Astrocyte (in vitro differentiated cells and primary cell): ENCODE results near the gene NSD2.

ENCODE experiments used
- EZH2 ChIP-seq: IDR thresholded peaks from 2 replicates; pipeline ENCODE4 v1.6.1; 2012; ENCODE audit warnings: mild to moderate bottlenecking, low read length, inconsistent platforms; ENCODE audit not compliant: insufficient read depth
- TF ChIP-seq, protein P1 (sequence below): IDR thresholded peaks from 2 replicates; pipeline ENCODE4 v1.5.1; 2011; ENCODE audit warnings: low read depth, mild to moderate bottlenecking, inconsistent platforms, low read length, moderate library complexity; ENCODE audit not compliant: insufficient read depth

DNA sequence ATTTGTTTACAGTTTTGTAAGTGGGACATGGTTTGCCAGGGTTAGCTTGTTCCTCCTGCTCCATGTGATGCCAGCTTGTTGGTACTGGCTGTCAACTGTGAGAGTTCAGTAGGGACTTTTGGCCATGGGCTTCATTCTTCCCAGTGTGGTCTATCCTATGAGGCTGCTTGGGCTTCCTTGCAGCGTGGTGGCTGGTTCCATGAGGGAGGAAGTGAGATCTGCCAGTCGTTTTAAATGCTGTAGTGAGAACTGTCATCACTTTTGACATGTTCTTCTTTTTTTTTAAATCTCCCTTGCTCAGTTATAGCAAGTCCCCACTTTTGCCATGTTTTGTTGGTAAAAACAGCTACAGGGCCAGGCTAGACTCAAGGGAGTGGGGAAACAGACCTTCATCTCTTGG is 15.9 kb downstream of the NSD2 start:
- TF ChIP-seq, protein P1, sequence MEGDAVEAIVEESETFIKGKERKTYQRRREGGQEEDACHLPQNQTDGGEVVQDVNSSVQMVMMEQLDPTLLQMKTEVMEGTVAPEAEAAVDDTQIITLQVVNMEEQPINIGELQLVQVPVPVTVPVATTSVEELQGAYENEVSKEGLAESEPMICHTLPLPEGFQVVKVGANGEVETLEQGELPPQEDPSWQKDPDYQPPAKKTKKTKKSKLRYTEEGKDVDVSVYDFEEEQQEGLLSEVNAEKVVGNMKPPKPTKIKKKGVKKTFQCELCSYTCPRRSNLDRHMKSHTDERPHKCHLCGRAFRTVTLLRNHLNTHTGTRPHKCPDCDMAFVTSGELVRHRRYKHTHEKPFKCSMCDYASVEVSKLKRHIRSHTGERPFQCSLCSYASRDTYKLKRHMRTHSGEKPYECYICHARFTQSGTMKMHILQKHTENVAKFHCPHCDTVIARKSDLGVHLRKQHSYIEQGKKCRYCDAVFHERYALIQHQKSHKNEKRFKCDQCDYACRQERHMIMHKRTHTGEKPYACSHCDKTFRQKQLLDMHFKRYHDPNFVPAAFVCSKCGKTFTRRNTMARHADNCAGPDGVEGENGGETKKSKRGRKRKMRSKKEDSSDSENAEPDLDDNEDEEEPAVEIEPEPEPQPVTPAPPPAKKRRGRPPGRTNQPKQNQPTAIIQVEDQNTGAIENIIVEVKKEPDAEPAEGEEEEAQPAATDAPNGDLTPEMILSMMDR: no peak
- TF ChIP-seq EZH2: no peak
